Hepatocyte (in vitro differentiated cells): Measurements from ENCODE around the gene SHC3.

Experiments used
- CTCF ChIP-seq: fragments of 200-600 bp; sonication (generic); IDR thresholded peaks from 2 replicates; pipeline ENCODE4 v1.5.1; 2016; ENCODE audit warnings: antibody characterized with exemption, mild to moderate bottlenecking; ENCODE audit not compliant: poor library complexity
- EZH2 ChIP-seq: fragments of 200-600 bp; sonication (generic); IDR thresholded peaks from 2 replicates; pipeline ENCODE4 v1.6.1; 2016; ENCODE audit warnings: antibody characterized with exemption, mild to moderate bottlenecking, borderline replicate concordance

DNA sequence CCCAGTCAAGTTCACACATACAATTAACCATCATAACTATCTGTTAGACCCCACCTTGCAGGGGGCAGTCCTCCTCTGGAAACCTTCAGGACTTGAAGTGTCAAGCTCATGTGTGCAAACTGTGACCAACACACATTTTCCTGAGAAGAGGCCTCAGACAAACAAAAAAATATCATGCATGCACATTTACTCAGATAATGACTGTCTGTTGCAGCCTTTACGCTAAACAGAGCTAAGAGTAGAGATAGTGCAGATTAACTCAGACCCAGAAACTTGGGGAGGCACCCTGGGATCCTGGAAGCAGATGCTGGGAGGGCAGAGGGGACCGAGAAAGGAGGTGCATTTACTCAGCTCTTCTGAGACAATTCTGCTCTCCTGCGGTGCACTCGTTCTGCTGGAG lies 191.0 kb downstream of the SHC3 start:
- TF ChIP-seq CTCF (no peak), EZH2 (no peak)
